Measurements from ENCODE around the gene PXN. TPM values are rescaled to one million over a fixed set of nuclear protein-coding genes. Genes with fewer than 3 reads are reported as not detected.

The PXN gene
- total RNA-seq, 2 experiments from 2014 or later = 229 to 230 TPM

- Mint-ChIP-seq H3K4me3 (no peak overlapping the region), H3K36me3 (ENCODE audit: low read depth) (peaks cover 44% of the 10 kb centered on the region), H3K27me3 (no peaks in the 10 kb centered on the region), H3K4me1 (ENCODE audit: low read depth) (peaks cover 78% of the 10 kb centered on the region), H3K27ac (no peak overlapping the region), H3K9me3 (no peaks in the 10 kb centered on the region)
- DNase-seq = no peak
- Histone ChIP-seq H3K27me3 (ENCODE audit: control insufficient read depth in 1 of 2, insufficient read depth in 2 of 2, low read length in 2 of 2) (no peaks in the 10 kb centered on the region), H3K4me1 (ENCODE audit: insufficient read depth, low read length) (peaks cover 82% of the 10 kb centered on the region), H3K9me3 (ENCODE audit: control insufficient read depth in 1 of 2, insufficient read depth in 1 of 2, low read length in 2 of 2) (no peaks in the 10 kb centered on the region), H3K36me3 (ENCODE audit: insufficient read depth, low read length) (peaks cover 28% of the 10 kb centered on the region), H3K27ac (ENCODE audit: low read depth in 1 of 2, low read length in 2 of 2) (no peak overlapping the region), H3K4me3 (ENCODE audit: low read length) (no peak overlapping the region)
- ChIA-PET CTCF (interaction anchor here (0.8 to 1.3 kb wide), 3 partner anchors 15 to 22 kb away, joined by 3 to 7 read pairs (median 5); partner anchors contain the start of gene PXN), POLR2A (interaction anchor here (0.9 to 1.2 kb wide), 7 partner anchors 9 to 49 kb away, joined by 3 to 6 read pairs (median 5); partner anchors contain the start of genes PXN, RNU4-1 and RPLP0)
- intact Hi-C loops (cut with DNase I, micrococcal nuclease) = no loop called here
- ATAC-seq (ENCODE audit: poor library complexity) = no peak
- no peak for TF ChIP-seq CTCF (IDR thresholded peaks at IDR 0.05)
These were observed 22.4 kb downstream of the PXN start for GRCh38 chr12:120242971-120243699.

- H3K27ac ChIP-seq (ENCODE audit: low read depth in 1 of 2, low read length in 2 of 2) = no peak overlapping the region
- H3K4me3 ChIP-seq (ENCODE audit: low read length) = no peak overlapping the region
- no peak for TF ChIP-seq CTCF (IDR thresholded peaks at IDR 0.05)
- Mint-ChIP-seq H3K27me3 (no peaks in the 10 kb centered on the region), H3K4me3 (no peak overlapping the region), H3K36me3 (ENCODE audit: low read depth) (peaks cover 44% of the 10 kb centered on the region), H3K4me1 (ENCODE audit: low read depth) (peaks cover 78% of the 10 kb centered on the region), H3K27ac (peak overlapping the region; percentile 72), H3K9me3 (no peaks in the 10 kb centered on the region)
- DNase-seq (no peak), ATAC-seq (ENCODE audit: poor library complexity) (no peak)
- ChIA-PET POLR2A (interaction anchor here (0.9 to 1.2 kb wide), 5 partner anchors 10 to 41 kb away, joined by 3 to 6 read pairs (median 5); partner anchors contain the start of genes PXN and RPLP0), CTCF (interaction anchor here (1.1 to 1.3 kb wide), 2 partner anchors 14 to 23 kb away, joined by 5 to 7 read pairs; partner anchors contain the start of gene PXN)
- H3K9me3 ChIP-seq (ENCODE audit: control insufficient read depth in 1 of 2, insufficient read depth in 1 of 2, low read length in 2 of 2) = no peaks in the 10 kb centered on the region
- H3K4me1 ChIP-seq (ENCODE audit: insufficient read depth, low read length) = peaks cover 84% of the 10 kb centered on the region
- intact Hi-C loops (cut with DNase I, micrococcal nuclease) = no loop called here
- H3K36me3 ChIP-seq (ENCODE audit: insufficient read depth, low read length) = peaks cover 31% of the 10 kb centered on the region
- no peaks in the 10 kb centered on the region for H3K27me3 ChIP-seq (ENCODE audit: control insufficient read depth in 1 of 2, insufficient read depth in 2 of 2, low read length in 2 of 2)
These were observed 23.2 kb downstream of the PXN start for GRCh38 chr12:120242275-120242799.

- Histone ChIP-seq H3K4me1 (ENCODE audit: insufficient read depth, low read length) (peaks cover 85% of the 10 kb centered on the region), H3K27me3 (ENCODE audit: control insufficient read depth in 1 of 2, insufficient read depth in 2 of 2, low read length in 2 of 2) (no peaks in the 10 kb centered on the region), H3K36me3 (ENCODE audit: insufficient read depth, low read length) (peaks cover 34% of the 10 kb centered on the region), H3K9me3 (ENCODE audit: control insufficient read depth in 1 of 2, insufficient read depth in 1 of 2, low read length in 2 of 2) (no peaks in the 10 kb centered on the region), H3K27ac (ENCODE audit: low read depth in 1 of 2, low read length in 2 of 2) (no peak overlapping the region), H3K4me3 (ENCODE audit: low read length) (no peak overlapping the region)
- H3K27me3 Mint-ChIP-seq = no peaks in the 10 kb centered on the region
- H3K4me3 Mint-ChIP-seq = peak overlapping the region; percentile 38
- intact Hi-C loops (cut with DNase I, micrococcal nuclease) = no loop called here
- no peak for TF ChIP-seq CTCF (IDR thresholded peaks at IDR 0.05)
- POLR2A ChIA-PET = interaction anchor here (7.3 kb wide), 1 partner anchor 9 kb away, joined by 83 read pairs; no protein-coding TSS in a partner anchor
- peaks cover 75% of the 10 kb centered on the region for H3K4me1 Mint-ChIP-seq (ENCODE audit: low read depth)
- no peaks in the 10 kb centered on the region for H3K9me3 Mint-ChIP-seq
- no peak for ATAC-seq (ENCODE audit: poor library complexity)
- CTCF ChIA-PET = no interaction called here
- no peak for DNase-seq
- peak overlapping the region; percentile 72 for H3K27ac Mint-ChIP-seq
- peaks cover 44% of the 10 kb centered on the region for H3K36me3 Mint-ChIP-seq (ENCODE audit: low read depth)
These were observed 23.8 kb downstream of the PXN start for GRCh38 chr12:120241561-120242274.
